CD4-positive, alpha-beta T cell (primary cell): ENCODE results near the gene FOXC1. TPM values are rescaled to one million over a fixed set of nuclear protein-coding genes. Genes with fewer than 3 reads are reported as not detected.

Source experiments
- ATAC-seq: fragments of 200-7000 bp; cut with Tn5 transposase; one replicate; pipeline ENCODE4 v1.10.0; 2022; ENCODE audit warnings: mild to moderate bottlenecking; ENCODE audit not compliant: poor library complexity
- CTCF ChIA-PET: fragments of 350-600 bp; sonication (Branson Sonifier 250); formaldehyde crosslinking; loops from one replicate; lab custom pipeline; 2021; ENCODE audit warnings: antibody characterized with exemption, inconsistent platforms; lab: Charles Lee
- POLR2A ChIA-PET: fragments of 350-600 bp; sonication (Branson Sonifier 250); formaldehyde crosslinking; loops from one replicate; lab custom pipeline; 2021; ENCODE audit warnings: antibody characterized with exemption, inconsistent platforms; lab: Charles Lee
- DNase-seq, 14 experiments: peaks; one replicate each; pipeline ENCODE4 v3.0.0-alpha.2; 2013 to 2020; ENCODE audit warnings: mixed read lengths in 2 of 14
- H3K27ac ChIP-seq, 2 donors: one replicate each; pipeline versions ENCODE4 v1.5.1 to v1.7.0; 2013; ENCODE audit warnings: low read length in 2 of 2, low read depth in 1 of 2, mild to moderate bottlenecking in 1 of 2
- H3K27me3 ChIP-seq, 2 experiments: 1 replicate in 1 of 2; 2 replicates in 1 of 2; pipeline versions ENCODE4 v1.6.1 to v1.7.0; 2013; ENCODE audit warnings: low read length in 2 of 2, control low read depth in 1 of 2, mild to moderate bottlenecking in 1 of 2, moderate library complexity in 1 of 2; ENCODE audit not compliant: insufficient read depth in 2 of 2, control insufficient read depth in 1 of 2
- H3K36me3 ChIP-seq: one replicate; pipeline ENCODE4 v1.6.1; 2013; ENCODE audit warnings: low read length, control low read depth; ENCODE audit not compliant: insufficient read depth
- H3K4me1 ChIP-seq: one replicate; pipeline ENCODE4 v1.6.1; 2013; ENCODE audit warnings: low read length, control low read depth; ENCODE audit not compliant: insufficient read depth
- H3K4me3 ChIP-seq: one replicate; pipeline ENCODE4 v1.5.1; 2013; ENCODE audit warnings: mild to moderate bottlenecking, low read length, moderate library complexity
- H3K9me3 ChIP-seq, 2 experiments: 1 replicate in 1 of 2; 2 replicates in 1 of 2; pipeline versions ENCODE4 v1.6.1 to v1.7.0; 2013; ENCODE audit warnings: low read length in 2 of 2, mild to moderate bottlenecking in 2 of 2, control low read depth in 1 of 2, moderate library complexity in 1 of 2; ENCODE audit not compliant: control insufficient read depth in 1 of 2, insufficient read depth in 1 of 2
- H3K27ac Mint-ChIP-seq: one replicate; pipeline ENCODE4 v1.8.0; 2020; ENCODE audit warnings: mixed read lengths
- H3K27me3 Mint-ChIP-seq: one replicate; pipeline ENCODE4 v1.8.0; 2021; ENCODE audit warnings: mixed read lengths
- H3K36me3 Mint-ChIP-seq: one replicate; pipeline ENCODE4 v1.8.0; 2021; ENCODE audit warnings: low read depth, mixed read lengths
- H3K4me1 Mint-ChIP-seq: one replicate; pipeline ENCODE4 v1.8.0; 2021; ENCODE audit warnings: low read depth, mixed read lengths
- H3K4me3 Mint-ChIP-seq: one replicate; pipeline ENCODE4 v1.8.0; 2020; ENCODE audit warnings: mild to moderate bottlenecking, mixed read lengths
- H3K9me3 Mint-ChIP-seq: one replicate; pipeline ENCODE4 v1.8.0; 2020; ENCODE audit warnings: mixed read lengths
- CTCF ChIP-seq: fragments of 200-600 bp; IDR thresholded peaks from one replicate; pipeline ENCODE4 v1.8.0; 2022; ENCODE audit warnings: antibody characterized with exemption, mild to moderate bottlenecking
- intact Hi-C, 2 experiments: fragments of 100-400 bp; cut with DNase I in 1 of 2; cut with micrococcal nuclease in 1 of 2; formaldehyde crosslinking; loops; one replicate each; pipeline versions ENCODE4 v1.15.1 to v1.9.0; 2023 to 2025; cut with DNase I, micrococcal nuclease
- total RNA-seq, 174 experiments: library from RNA in 2 of 174; stranded (reverse) in 2 of 174; gene quantifications; one replicate each; pipeline ENCODE4 v1.2.3 and lab custom pipeline; 2021 to 2026

The FOXC1 gene
- total RNA-seq, 2 experiments from 2014 or later: not detected

- ChIA-PET POLR2A (interaction anchor here (0.9 to 1.5 kb wide), 3 partner anchors 8 to 39 kb away, joined by 3 to 5 read pairs (median 3); no protein-coding TSS in a partner anchor), CTCF (interaction anchor here (1.2 kb wide), 1 partner anchor 10 kb away, joined by 4 read pairs; no protein-coding TSS in a partner anchor)
- TF ChIP-seq CTCF: no peak
- Histone ChIP-seq H3K36me3 (no peaks in the 10 kb centered on the region), H3K27me3 (peaks cover 0 to 3% of the 10 kb centered on the region in 2 experiments), H3K27ac (no peak overlapping the region), H3K4me3 (no peak overlapping the region), H3K4me1 (no peaks in the 10 kb centered on the region), H3K9me3 (no peaks in the 10 kb centered on the region)
- no peaks in the 10 kb centered on the region for H3K4me1 Mint-ChIP-seq
- H3K9me3 Mint-ChIP-seq: no peaks in the 10 kb centered on the region
- ATAC-seq (no peak), DNase-seq (no peak)
- intact Hi-C loops: no loop called here
- no peaks in the 10 kb centered on the region for H3K36me3 Mint-ChIP-seq
- H3K27ac Mint-ChIP-seq: no peak overlapping the region
- H3K4me3 Mint-ChIP-seq: no peak overlapping the region
- no peaks in the 10 kb centered on the region for H3K27me3 Mint-ChIP-seq
Observed at GRCh38 chr6:1562171-1562955, 47.4 kb upstream of the FOXC1 start.

- peaks cover 14% of the 10 kb centered on the region for H3K9me3 Mint-ChIP-seq
- no peak overlapping the region for H3K27ac Mint-ChIP-seq
- ChIA-PET CTCF (interaction anchor here (0.6 kb wide), 1 partner anchor 20 kb away, joined by 3 read pairs; no protein-coding TSS in a partner anchor), POLR2A (no interaction called here)
- DNase-seq (no peak), ATAC-seq (no peak)
- H3K36me3 Mint-ChIP-seq: peaks cover 12% of the 10 kb centered on the region
- Histone ChIP-seq H3K4me3 (no peak overlapping the region), H3K9me3 (peaks cover 0 to 10% of the 10 kb centered on the region in 2 experiments), H3K27ac (no peak overlapping the region), H3K27me3 (peaks cover 0 to 5% of the 10 kb centered on the region in 2 experiments), H3K36me3 (no peaks in the 10 kb centered on the region), H3K4me1 (no peaks in the 10 kb centered on the region)
- no peaks in the 10 kb centered on the region for H3K4me1 Mint-ChIP-seq
- no peaks in the 10 kb centered on the region for H3K27me3 Mint-ChIP-seq
- intact Hi-C loops: no loop called here
- H3K4me3 Mint-ChIP-seq: no peak overlapping the region
- TF ChIP-seq CTCF: no peak
Observed at GRCh38 chr6:1569377-1569776, 40.3 kb upstream of the FOXC1 start.

GRCh38 chr6:1570848-1571247 lies 38.9 kb upstream of the FOXC1 start:
- Histone ChIP-seq H3K4me3 (no peak overlapping the region), H3K27me3 (peaks cover 0 to 5% of the 10 kb centered on the region in 2 experiments), H3K9me3 (peaks cover 0 to 10% of the 10 kb centered on the region in 2 experiments), H3K4me1 (no peaks in the 10 kb centered on the region), H3K27ac (no peak overlapping the region), H3K36me3 (no peaks in the 10 kb centered on the region)
- Mint-ChIP-seq H3K27me3 (no peaks in the 10 kb centered on the region), H3K36me3 (peaks cover 12% of the 10 kb centered on the region), H3K4me1 (no peaks in the 10 kb centered on the region), H3K4me3 (no peak overlapping the region), H3K27ac (no peak overlapping the region), H3K9me3 (peaks cover 14% of the 10 kb centered on the region)
- no peak for TF ChIP-seq CTCF
- intact Hi-C loops: no loop called here
- no peak for ATAC-seq
- POLR2A ChIA-PET: no interaction called here
- DNase-seq: no peak
- CTCF ChIA-PET: no interaction called here
